Right lobe of liver (tissue), 6 donors: Measurements from ENCODE around the gene PDCD6IP. TPM values are rescaled to one million over a fixed set of nuclear protein-coding genes. Genes with fewer than 3 reads are reported as not detected.

Source experiments
- ATAC-seq, 4 donors: fragments of 200-7000 bp; cut with Tn5 transposase; one replicate each; pipeline ENCODE4 v1.9.1; 2020; ENCODE audit warnings: mild to moderate bottlenecking in 4 of 4, moderate library complexity in 4 of 4
- DNase-seq, 3 donors: peaks; one replicate each; pipeline ENCODE4 v3.0.0-alpha.2; 2020
- H3K27ac ChIP-seq, 3 donors: fragments of 200-600 bp; one replicate each; pipeline ENCODE4 v1.8.0; 2022
- H3K27me3 ChIP-seq, 2 donors: fragments of 200-600 bp; one replicate each; pipeline ENCODE4 v1.8.0; 2022
- H3K36me3 ChIP-seq, 4 donors: fragments of 200-600 bp; sonication (generic) in 1 of 4; one replicate each; pipeline versions ENCODE4 v1.5.1 to v1.8.0; 2017 to 2022; ENCODE audit warnings: control low read depth in 1 of 4
- H3K4me1 ChIP-seq, 4 donors: fragments of 200-600 bp; sonication (generic) in 1 of 4; one replicate each; pipeline versions ENCODE4 v1.5.1 to v1.8.0; 2017 to 2022; ENCODE audit warnings: control low read depth in 1 of 4
- H3K4me3 ChIP-seq, 3 donors: fragments of 200-600 bp; one replicate each; pipeline ENCODE4 v1.8.0; 2022
- H3K9me3 ChIP-seq, 4 donors: fragments of 200-600 bp; sonication (generic) in 1 of 4; one replicate each; pipeline versions ENCODE4 v1.5.1 to v1.8.0; 2017 to 2022; ENCODE audit warnings: control low read depth in 1 of 4
- POLR2A ChIP-seq: fragments of 450-650 bp; IDR thresholded peaks from one replicate; pipeline ENCODE4 v1.6.1; 2017; ENCODE audit warnings: antibody characterized with exemption, mild to moderate bottlenecking
- WGBS: methylation state at CpG from one replicate; pipeline ENCODE4 v1.1.6; 2018; ENCODE audit warnings: low coverage, low lambda C conversion rate; ENCODE audit not compliant: insufficient coverage; ENCODE audit errors: missing lambda C conversion rate; 5-methylcytosine and 5-hydroxymethylcytosine counted together
- intact Hi-C, 2 donors: fragments of 100-400 bp; cut with DNase I; formaldehyde crosslinking; loops; one replicate each; pipeline versions ENCODE4 v1.11.2 to v1.14.1; 2022
- total RNA-seq, 6 experiments: library from RNA; depleted of rRNA in 2 of 6; stranded (reverse); fragments of >200 nt in 2 of 6; fragmentation: NEBNext Ultra II Directional in 3 of 6; extraction: Animal tissue kit (Norgen Biotek cat#: 25700) in 3 of 6; gene quantifications; one replicate each; pipeline versions ENCODE4 v1.1.0 to v1.2.4, GENCODE V29; 2016 to 2023
- TF ChIP-seq, protein P1 (sequence below), 4 donors: fragments of 200-600 bp in 3 of 4; fragments of 450-650 bp in 1 of 4; IDR thresholded peaks; one replicate each; pipeline versions ENCODE4 v1.5.1 to v1.8.0; 2016 to 2022; ENCODE audit warnings: antibody characterized with exemption in 4 of 4, mild to moderate bottlenecking in 2 of 4
- donor health status: DM: no; HTN: yes; CAD: no.
- donor health status: DM: no; HTN: no; CAD: no.
- donor health status: DM: no; HTN: no; CAD: no.
- donor health status: DM: no; HTN: yes; CAD: no.
- donor health status: DM: no; HTN: yes; CAD: no.

The PDCD6IP gene
- total RNA-seq, 6 experiments from 2014 or later: 83.0 to 140 (median 116) TPM

DNA sequence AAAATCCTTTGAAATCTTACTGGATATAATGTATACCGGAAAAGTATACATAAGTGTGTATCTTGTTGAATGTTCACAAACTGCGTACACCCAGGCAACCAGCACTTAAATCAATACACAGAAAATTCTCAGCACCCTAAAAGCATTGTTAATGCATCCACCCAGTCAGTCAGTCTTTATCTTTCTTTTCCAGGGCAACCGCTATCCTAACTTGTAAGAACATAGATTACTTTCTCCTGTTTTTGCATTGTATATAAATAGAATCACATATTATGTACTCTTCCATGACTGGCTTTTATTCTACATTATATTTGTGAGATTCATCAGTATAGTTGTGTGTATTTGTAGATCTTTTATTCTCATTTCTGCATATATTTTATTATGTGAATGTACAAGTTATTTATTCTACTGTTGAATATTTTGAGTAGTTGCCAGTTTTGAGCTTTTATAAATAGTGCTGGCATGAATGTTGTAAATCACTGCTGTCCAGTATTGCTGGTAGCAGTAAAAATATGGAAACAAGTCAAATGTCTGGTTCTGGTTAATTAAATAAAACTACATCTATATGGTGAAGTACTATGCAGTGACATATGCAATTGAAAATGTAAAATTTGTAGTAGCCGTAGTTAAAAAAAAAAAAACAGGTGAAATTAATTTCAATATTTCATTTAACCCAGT lies 62.1 kb downstream of the PDCD6IP start:
- TF ChIP-seq, protein P1, sequence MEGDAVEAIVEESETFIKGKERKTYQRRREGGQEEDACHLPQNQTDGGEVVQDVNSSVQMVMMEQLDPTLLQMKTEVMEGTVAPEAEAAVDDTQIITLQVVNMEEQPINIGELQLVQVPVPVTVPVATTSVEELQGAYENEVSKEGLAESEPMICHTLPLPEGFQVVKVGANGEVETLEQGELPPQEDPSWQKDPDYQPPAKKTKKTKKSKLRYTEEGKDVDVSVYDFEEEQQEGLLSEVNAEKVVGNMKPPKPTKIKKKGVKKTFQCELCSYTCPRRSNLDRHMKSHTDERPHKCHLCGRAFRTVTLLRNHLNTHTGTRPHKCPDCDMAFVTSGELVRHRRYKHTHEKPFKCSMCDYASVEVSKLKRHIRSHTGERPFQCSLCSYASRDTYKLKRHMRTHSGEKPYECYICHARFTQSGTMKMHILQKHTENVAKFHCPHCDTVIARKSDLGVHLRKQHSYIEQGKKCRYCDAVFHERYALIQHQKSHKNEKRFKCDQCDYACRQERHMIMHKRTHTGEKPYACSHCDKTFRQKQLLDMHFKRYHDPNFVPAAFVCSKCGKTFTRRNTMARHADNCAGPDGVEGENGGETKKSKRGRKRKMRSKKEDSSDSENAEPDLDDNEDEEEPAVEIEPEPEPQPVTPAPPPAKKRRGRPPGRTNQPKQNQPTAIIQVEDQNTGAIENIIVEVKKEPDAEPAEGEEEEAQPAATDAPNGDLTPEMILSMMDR (IDR thresholded peaks at IDR 0.05): no peak
- TF ChIP-seq POLR2A: no peak
- intact Hi-C loops: no loop called here
- Histone ChIP-seq H3K4me1 (no peaks in the 10 kb centered on the region), H3K27ac (no peak overlapping the region), H3K27me3 (no peaks in the 10 kb centered on the region), H3K4me3 (no peak overlapping the region), H3K9me3 (no peaks in the 10 kb centered on the region), H3K36me3 (peaks cover 0 to 44% (median 4%) of the 10 kb centered on the region in 4 donors)
- 90% methylated on average over 4 of the region's 4 CpGs for WGBS
- DNase-seq: no peak
- ATAC-seq: no peak

DNA sequence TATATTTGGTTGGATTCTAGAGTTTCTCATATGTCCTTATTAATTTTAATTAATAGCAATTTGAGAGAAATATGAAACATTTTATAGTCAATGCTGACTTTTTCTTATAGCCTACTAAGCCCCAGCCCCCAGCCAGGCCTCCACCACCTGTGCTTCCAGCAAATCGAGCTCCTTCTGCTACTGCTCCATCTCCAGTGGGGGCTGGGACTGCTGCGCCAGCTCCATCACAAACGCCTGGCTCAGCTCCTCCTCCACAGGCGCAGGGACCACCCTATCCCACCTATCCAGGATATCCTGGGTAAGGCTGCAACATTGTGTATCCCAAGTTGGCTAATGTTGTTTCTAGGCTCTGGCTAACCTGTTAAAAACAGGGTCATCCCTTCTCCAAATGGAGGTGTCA lies 66.7 kb downstream of the PDCD6IP start:
- 96% methylated on average over 4 of the region's 4 CpGs for WGBS
- TF ChIP-seq POLR2A: no peak
- TF ChIP-seq, protein P1 (IDR thresholded peaks at IDR 0.05): no peak
- intact Hi-C loops: no loop called here

DNA sequence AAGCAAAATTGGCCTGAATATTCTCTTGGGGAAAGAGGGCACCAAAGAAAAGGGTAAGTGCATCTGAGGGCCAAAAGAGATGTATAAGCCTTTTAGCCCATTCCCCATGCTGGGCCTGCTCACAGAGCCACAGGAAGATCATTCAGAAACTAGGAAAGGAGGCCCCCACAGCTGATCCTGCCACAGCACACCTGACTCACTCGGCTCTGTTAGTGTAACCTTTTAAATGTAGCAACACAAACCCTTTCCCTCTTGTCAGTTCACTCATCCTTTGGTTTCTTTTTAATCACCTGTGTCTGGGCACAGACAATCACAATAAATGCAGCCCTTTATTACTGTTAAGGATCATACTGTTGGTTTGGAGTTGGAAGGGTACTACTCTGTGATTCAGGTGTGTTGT lies 69.9 kb downstream of the PDCD6IP start:
- H3K27me3 ChIP-seq: no peaks in the 10 kb centered on the region
- no peak overlapping the region for H3K27ac ChIP-seq
- 78% methylated on average over 1 of the region's 1 CpG for WGBS
- no peak overlapping the region for H3K4me3 ChIP-seq
- ATAC-seq (no peak), DNase-seq (no peak)
- H3K4me1 ChIP-seq: no peaks in the 10 kb centered on the region
- TF ChIP-seq POLR2A: no peak
- intact Hi-C loops: no loop called here
- H3K9me3 ChIP-seq: no peaks in the 10 kb centered on the region
- H3K36me3 ChIP-seq: peaks cover 0 to 33% (median 7%) of the 10 kb centered on the region in 4 donors

More for the DNA sequence above, 66.7 kb downstream of the PDCD6IP start:
- H3K4me1 ChIP-seq: no peaks in the 10 kb centered on the region
- H3K4me3 ChIP-seq: no peak overlapping the region
- no peaks in the 10 kb centered on the region for H3K9me3 ChIP-seq
- H3K27me3 ChIP-seq: no peaks in the 10 kb centered on the region
- H3K36me3 ChIP-seq: peaks cover 0 to 41% (median 7%) of the 10 kb centered on the region in 4 donors
- DNase-seq (no peak), ATAC-seq (no peak)
- no peak overlapping the region for H3K27ac ChIP-seq

DNA sequence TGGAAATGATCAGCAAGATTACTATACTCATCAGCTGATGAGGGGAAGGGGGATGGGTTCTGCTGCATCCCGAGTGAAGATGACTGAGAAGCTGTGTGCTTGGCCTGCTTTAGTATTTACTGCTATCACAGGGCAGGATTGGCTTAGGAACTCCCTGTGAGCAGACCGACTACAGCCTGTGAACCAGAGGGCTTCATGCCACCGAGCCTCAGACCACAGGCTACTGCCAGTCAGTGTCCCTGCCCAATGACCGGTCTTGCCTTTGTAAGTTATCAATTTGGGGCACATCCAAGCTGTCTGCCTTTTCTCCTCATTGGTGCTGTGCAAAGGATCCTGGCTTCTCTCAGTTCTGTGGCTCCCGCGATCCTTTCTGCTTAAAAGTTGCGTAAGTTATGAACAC lies 71.5 kb downstream of the PDCD6IP start:
- H3K4me1 ChIP-seq: no peaks in the 10 kb centered on the region
- DNase-seq (no peak), ATAC-seq (no peak)
- intact Hi-C loops: no loop called here
- no peaks in the 10 kb centered on the region for H3K9me3 ChIP-seq
- H3K4me3 ChIP-seq: no peak overlapping the region
- 83% methylated on average over 2 of the region's 7 CpGs for WGBS
- H3K27me3 ChIP-seq: no peaks in the 10 kb centered on the region
- peaks cover 0 to 16% (median 7%) of the 10 kb centered on the region in 4 donors for H3K36me3 ChIP-seq
- TF ChIP-seq, protein P1 (IDR thresholded peaks at IDR 0.05): no peak
- TF ChIP-seq POLR2A: no peak
- H3K27ac ChIP-seq: no peak overlapping the region

DNA sequence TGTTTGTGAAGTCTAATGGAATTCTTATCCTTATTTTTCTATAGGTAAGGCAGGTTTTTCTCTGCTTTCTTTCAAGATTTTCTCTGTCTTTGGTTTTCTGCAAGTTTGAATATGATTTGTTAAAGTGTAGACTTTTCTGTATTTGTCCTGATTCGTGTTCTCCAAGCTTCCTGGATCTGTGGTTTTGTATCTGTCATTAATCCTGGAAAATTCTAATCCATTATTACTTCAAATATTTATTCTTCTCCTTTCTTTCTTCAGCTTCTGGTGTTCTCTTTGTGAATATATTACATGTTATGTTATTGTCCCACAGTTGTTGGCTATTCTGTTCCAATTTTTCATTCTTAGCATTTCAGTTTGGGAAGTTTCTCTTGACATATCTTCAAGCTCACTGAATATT lies 76.4 kb downstream of the PDCD6IP start:
- ATAC-seq: no peak
- no peak for DNase-seq
- 88% methylated on average over 1 of the region's 1 CpG for WGBS
- Histone ChIP-seq H3K27ac (no peak overlapping the region), H3K4me3 (no peak overlapping the region), H3K4me1 (no peaks in the 10 kb centered on the region), H3K9me3 (no peaks in the 10 kb centered on the region), H3K27me3 (no peaks in the 10 kb centered on the region), H3K36me3 (no peaks in the 10 kb centered on the region)
- intact Hi-C loops: no loop called here
- no peak for TF ChIP-seq POLR2A
- TF ChIP-seq, protein P1 (IDR thresholded peaks at IDR 0.05): no peak
